GM23338 (cell line): ENCODE results near the gene SMG6.

ENCODE experiments used
- CREB1 ChIP-seq: fragments of 250-450 bp; sonication (Bioruptor Pico); IDR thresholded peaks from 2 replicates; pipeline ENCODE4 v1.5.0; 2020; ENCODE audit warnings: low read depth, mild to moderate bottlenecking, moderate library complexity
- EZH2 ChIP-seq: fragments of 200-600 bp; sonication (generic); IDR thresholded peaks from one replicate; pipeline ENCODE4 v1.8.0; 2017; ENCODE audit warnings: antibody characterized with exemption, mild to moderate bottlenecking, low read depth; ENCODE audit not compliant: unreplicated experiment
- EZH2phosphoT487 ChIP-seq: fragments of 200-600 bp; sonication (generic); IDR thresholded peaks from one replicate; pipeline ENCODE4 v1.8.1; 2018; ENCODE audit warnings: antibody characterized with exemption; ENCODE audit not compliant: unreplicated experiment
- JUNB ChIP-seq: IDR thresholded peaks from one replicate; pipeline ENCODE4 v1.6.1; 2016; ENCODE audit warnings: antibody characterized with exemption; ENCODE audit not compliant: unreplicated experiment
- NANOG ChIP-seq: IDR thresholded peaks from 2 replicates; pipeline ENCODE4 v1.6.1; 2016; ENCODE audit warnings: antibody characterized with exemption, borderline replicate concordance
- POLR2AphosphoS5 ChIP-seq: IDR thresholded peaks from 2 replicates; pipeline ENCODE4 v1.6.1; 2016; ENCODE audit warnings: antibody characterized with exemption, low read depth
- ZNF114 ChIP-seq: fragments of 250-450 bp; sonication (Bioruptor Pico); IDR thresholded peaks from 2 replicates; pipeline ENCODE4 v1.5.0; 2020; ENCODE audit warnings: mild to moderate bottlenecking, moderate library complexity
- ZNF331 ChIP-seq: fragments of 250-450 bp; sonication (Bioruptor Pico); IDR thresholded peaks from 2 replicates; pipeline ENCODE4 v1.5.0; 2020; ENCODE audit warnings: low read depth, mild to moderate bottlenecking, moderate library complexity
- TF ChIP-seq, protein P1 (sequence below), 2 experiments: fragments of 200-600 bp in 1 of 2; sonication (generic) in 1 of 2; conservative IDR thresholded peaks; 2 replicates each; pipeline versions ENCODE4 v1.5.1 to v1.6.1; 2016 to 2017; ENCODE audit warnings: antibody characterized with exemption in 2 of 2, low read depth in 2 of 2, mild to moderate bottlenecking in 2 of 2, moderate library complexity in 1 of 2
- TF ChIP-seq, protein P2 (sequence below): IDR thresholded peaks from one replicate; pipeline ENCODE4 v1.6.1; 2018; ENCODE audit warnings: antibody characterized with exemption; ENCODE audit not compliant: unreplicated experiment
- TF ChIP-seq, protein P3 (sequence below): fragments of 250-450 bp; sonication (Bioruptor Pico); IDR thresholded peaks from 2 replicates; pipeline ENCODE4 v1.5.0; 2020; ENCODE audit warnings: mild to moderate bottlenecking, moderate library complexity
- TF ChIP-seq, protein P4 (sequence below): IDR thresholded peaks from 2 replicates; pipeline ENCODE4 v1.6.1; 2016; ENCODE audit warnings: antibody characterized with exemption

DNA sequence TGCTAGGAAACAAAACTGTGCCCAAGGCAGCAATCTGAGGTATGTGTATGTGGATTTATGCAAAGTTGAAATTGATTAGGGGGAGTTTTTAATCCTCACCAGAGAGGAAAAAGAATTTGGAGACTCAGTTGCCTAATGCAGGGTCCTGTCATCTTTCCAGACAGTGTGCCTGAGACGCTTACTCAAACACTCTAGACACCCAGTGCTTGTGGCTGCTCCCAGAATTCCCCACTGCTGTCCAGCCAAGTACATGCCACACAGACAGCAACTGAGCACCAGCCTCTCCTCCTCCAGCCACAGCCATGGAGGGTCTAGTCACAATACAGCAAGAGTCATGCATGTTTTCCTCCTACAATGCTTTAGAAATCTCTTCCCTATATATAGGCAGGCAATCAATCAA, 130.6 kb downstream of the SMG6 start:
- TF ChIP-seq, protein P1, sequence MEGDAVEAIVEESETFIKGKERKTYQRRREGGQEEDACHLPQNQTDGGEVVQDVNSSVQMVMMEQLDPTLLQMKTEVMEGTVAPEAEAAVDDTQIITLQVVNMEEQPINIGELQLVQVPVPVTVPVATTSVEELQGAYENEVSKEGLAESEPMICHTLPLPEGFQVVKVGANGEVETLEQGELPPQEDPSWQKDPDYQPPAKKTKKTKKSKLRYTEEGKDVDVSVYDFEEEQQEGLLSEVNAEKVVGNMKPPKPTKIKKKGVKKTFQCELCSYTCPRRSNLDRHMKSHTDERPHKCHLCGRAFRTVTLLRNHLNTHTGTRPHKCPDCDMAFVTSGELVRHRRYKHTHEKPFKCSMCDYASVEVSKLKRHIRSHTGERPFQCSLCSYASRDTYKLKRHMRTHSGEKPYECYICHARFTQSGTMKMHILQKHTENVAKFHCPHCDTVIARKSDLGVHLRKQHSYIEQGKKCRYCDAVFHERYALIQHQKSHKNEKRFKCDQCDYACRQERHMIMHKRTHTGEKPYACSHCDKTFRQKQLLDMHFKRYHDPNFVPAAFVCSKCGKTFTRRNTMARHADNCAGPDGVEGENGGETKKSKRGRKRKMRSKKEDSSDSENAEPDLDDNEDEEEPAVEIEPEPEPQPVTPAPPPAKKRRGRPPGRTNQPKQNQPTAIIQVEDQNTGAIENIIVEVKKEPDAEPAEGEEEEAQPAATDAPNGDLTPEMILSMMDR (conservative IDR thresholded peaks at IDR 0.05; ENCODE audit: low read depth in 2 of 2) = no peak
- TF ChIP-seq EZH2phosphoT487 = no peak
- no peak for TF ChIP-seq EZH2
- TF ChIP-seq POLR2AphosphoS5 = no peak
- TF ChIP-seq, protein P2, sequence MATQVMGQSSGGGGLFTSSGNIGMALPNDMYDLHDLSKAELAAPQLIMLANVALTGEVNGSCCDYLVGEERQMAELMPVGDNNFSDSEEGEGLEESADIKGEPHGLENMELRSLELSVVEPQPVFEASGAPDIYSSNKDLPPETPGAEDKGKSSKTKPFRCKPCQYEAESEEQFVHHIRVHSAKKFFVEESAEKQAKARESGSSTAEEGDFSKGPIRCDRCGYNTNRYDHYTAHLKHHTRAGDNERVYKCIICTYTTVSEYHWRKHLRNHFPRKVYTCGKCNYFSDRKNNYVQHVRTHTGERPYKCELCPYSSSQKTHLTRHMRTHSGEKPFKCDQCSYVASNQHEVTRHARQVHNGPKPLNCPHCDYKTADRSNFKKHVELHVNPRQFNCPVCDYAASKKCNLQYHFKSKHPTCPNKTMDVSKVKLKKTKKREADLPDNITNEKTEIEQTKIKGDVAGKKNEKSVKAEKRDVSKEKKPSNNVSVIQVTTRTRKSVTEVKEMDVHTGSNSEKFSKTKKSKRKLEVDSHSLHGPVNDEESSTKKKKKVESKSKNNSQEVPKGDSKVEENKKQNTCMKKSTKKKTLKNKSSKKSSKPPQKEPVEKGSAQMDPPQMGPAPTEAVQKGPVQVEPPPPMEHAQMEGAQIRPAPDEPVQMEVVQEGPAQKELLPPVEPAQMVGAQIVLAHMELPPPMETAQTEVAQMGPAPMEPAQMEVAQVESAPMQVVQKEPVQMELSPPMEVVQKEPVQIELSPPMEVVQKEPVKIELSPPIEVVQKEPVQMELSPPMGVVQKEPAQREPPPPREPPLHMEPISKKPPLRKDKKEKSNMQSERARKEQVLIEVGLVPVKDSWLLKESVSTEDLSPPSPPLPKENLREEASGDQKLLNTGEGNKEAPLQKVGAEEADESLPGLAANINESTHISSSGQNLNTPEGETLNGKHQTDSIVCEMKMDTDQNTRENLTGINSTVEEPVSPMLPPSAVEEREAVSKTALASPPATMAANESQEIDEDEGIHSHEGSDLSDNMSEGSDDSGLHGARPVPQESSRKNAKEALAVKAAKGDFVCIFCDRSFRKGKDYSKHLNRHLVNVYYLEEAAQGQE = no peak
- TF ChIP-seq NANOG = no peak
- no peak for TF ChIP-seq CREB1 (CRISPR knock-in tag)
- TF ChIP-seq, protein P3, sequence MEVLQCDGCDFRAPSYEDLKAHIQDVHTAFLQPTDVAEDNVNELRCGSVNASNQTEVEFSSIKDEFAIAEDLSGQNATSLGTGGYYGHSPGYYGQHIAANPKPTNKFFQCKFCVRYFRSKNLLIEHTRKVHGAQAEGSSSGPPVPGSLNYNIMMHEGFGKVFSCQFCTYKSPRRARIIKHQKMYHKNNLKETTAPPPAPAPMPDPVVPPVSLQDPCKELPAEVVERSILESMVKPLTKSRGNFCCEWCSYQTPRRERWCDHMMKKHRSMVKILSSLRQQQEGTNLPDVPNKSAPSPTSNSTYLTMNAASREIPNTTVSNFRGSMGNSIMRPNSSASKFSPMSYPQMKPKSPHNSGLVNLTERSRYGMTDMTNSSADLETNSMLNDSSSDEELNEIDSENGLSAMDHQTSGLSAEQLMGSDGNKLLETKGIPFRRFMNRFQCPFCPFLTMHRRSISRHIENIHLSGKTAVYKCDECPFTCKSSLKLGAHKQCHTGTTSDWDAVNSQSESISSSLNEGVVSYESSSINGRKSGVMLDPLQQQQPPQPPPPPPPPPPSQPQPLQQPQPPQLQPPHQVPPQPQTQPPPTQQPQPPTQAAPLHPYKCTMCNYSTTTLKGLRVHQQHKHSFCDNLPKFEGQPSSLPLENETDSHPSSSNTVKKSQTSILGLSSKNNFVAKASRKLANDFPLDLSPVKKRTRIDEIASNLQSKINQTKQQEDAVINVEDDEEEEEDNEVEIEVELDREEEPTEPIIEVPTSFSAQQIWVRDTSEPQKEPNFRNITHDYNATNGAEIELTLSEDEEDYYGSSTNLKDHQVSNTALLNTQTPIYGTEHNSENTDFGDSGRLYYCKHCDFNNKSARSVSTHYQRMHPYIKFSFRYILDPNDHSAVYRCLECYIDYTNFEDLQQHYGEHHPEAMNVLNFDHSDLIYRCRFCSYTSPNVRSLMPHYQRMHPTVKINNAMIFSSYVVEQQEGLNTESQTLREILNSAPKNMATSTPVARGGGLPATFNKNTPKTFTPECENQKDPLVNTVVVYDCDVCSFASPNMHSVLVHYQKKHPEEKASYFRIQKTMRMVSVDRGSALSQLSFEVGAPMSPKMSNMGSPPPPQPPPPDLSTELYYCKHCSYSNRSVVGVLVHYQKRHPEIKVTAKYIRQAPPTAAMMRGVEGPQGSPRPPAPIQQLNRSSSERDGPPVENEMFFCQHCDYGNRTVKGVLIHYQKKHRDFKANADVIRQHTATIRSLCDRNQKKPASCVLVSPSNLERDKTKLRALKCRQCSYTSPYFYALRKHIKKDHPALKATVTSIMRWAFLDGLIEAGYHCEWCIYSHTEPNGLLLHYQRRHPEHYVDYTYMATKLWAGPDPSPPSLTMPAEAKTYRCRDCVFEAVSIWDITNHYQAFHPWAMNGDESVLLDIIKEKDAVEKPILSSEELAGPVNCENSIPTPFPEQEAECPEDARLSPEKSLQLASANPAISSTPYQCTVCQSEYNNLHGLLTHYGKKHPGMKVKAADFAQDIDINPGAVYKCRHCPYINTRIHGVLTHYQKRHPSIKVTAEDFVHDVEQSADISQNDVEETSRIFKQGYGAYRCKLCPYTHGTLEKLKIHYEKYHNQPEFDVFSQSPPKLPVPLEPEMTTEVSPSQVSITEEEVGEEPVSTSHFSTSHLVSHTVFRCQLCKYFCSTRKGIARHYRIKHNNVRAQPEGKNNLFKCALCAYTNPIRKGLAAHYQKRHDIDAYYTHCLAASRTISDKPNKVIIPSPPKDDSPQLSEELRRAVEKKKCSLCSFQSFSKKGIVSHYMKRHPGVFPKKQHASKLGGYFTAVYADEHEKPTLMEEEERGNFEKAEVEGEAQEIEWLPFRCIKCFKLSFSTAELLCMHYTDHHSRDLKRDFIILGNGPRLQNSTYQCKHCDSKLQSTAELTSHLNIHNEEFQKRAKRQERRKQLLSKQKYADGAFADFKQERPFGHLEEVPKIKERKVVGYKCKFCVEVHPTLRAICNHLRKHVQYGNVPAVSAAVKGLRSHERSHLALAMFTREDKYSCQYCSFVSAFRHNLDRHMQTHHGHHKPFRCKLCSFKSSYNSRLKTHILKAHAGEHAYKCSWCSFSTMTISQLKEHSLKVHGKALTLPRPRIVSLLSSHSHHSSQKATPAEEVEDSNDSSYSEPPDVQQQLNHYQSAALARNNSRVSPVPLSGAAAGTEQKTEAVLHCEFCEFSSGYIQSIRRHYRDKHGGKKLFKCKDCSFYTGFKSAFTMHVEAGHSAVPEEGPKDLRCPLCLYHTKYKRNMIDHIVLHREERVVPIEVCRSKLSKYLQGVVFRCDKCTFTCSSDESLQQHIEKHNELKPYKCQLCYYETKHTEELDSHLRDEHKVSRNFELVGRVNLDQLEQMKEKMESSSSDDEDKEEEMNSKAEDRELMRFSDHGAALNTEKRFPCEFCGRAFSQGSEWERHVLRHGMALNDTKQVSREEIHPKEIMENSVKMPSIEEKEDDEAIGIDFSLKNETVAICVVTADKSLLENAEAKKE (CRISPR knock-in tag) = no peak
- TF ChIP-seq, protein P4, sequence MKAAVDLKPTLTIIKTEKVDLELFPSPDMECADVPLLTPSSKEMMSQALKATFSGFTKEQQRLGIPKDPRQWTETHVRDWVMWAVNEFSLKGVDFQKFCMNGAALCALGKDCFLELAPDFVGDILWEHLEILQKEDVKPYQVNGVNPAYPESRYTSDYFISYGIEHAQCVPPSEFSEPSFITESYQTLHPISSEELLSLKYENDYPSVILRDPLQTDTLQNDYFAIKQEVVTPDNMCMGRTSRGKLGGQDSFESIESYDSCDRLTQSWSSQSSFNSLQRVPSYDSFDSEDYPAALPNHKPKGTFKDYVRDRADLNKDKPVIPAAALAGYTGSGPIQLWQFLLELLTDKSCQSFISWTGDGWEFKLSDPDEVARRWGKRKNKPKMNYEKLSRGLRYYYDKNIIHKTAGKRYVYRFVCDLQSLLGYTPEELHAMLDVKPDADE = no peak
- no peak for TF ChIP-seq JUNB
- no peak for TF ChIP-seq ZNF114 (CRISPR knock-in tag)
- TF ChIP-seq ZNF331 = no peak
